ENCODE data around the gene KIF3A.

Gene KIF3A

DNA sequence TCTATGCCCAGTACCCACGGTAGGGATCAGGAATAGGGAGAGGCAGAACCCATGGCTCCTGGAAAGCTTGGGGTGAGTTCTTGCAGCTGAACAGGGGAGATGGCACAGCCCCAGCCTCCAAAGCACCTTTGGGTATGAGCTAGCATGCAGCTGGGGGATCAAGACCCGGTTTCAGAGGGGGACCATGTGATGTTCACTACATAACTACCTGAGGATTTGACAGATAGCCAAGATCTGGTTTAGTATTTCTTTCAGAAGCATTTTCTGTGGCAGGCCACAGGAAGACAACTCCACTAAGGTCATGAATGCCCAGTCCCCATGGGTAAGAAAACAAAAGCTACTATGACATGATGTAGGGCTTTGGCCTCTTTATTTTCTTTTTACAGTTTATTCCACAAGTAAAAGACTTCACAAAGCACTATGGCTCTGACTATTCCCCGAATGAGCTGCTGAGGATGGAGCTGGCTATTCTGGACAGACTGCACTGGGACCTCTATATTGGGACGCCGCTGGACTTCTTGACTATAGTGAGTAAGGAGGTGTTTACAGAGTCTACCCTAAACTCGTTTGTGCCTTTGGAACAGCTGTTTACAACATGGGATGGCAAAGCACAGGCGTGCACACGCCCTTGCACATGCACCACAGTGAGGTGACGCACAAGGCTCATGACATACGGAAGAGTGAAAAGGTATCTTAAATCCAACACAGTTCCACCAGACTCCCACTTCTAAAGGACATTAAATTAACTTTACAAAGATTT is 13.3 kb upstream of the KIF3A start:
- Histone ChIP-seq H3F3A (ENCODE audit: low read depth) (no peaks in the 10 kb centered on the region), H2AFZ (ENCODE audit: low read length) (no peak overlapping the region), H4K20me1 (ENCODE audit: insufficient read depth, low read length, poor library complexity, severe bottlenecking) (no peaks in the 10 kb centered on the region), H3K36me3 (ENCODE audit: insufficient read depth, low read length) (no peaks in the 10 kb centered on the region), H3K4me2 (ENCODE audit: low read depth, low read length, poor library complexity, severe bottlenecking) (no peak overlapping the region), H3K4me3 (ENCODE audit: low read length, poor library complexity, severe bottlenecking) (no peak overlapping the region), H3K9me2 (replicated peaks; ENCODE audit: low read depth, low read length) (no peaks in the 10 kb centered on the region), H3K9me3 (ENCODE audit: insufficient read depth, low read depth, low read length) (no peaks in the 10 kb centered on the region), H3K27me3 (ENCODE audit: insufficient read depth, low read length, poor library complexity, severe bottlenecking) (no peaks in the 10 kb centered on the region), H3K4me1 (ENCODE audit: insufficient read depth, low read length, poor library complexity, severe bottlenecking) (peaks cover 10% of the 10 kb centered on the region), H3K9ac (ENCODE audit: low read depth, low read length, poor library complexity, severe bottlenecking) (no peak overlapping the region), H3K79me2 (ENCODE audit: insufficient read depth, low read length) (no peaks in the 10 kb centered on the region)
- TF ChIP-seq, protein P1, sequence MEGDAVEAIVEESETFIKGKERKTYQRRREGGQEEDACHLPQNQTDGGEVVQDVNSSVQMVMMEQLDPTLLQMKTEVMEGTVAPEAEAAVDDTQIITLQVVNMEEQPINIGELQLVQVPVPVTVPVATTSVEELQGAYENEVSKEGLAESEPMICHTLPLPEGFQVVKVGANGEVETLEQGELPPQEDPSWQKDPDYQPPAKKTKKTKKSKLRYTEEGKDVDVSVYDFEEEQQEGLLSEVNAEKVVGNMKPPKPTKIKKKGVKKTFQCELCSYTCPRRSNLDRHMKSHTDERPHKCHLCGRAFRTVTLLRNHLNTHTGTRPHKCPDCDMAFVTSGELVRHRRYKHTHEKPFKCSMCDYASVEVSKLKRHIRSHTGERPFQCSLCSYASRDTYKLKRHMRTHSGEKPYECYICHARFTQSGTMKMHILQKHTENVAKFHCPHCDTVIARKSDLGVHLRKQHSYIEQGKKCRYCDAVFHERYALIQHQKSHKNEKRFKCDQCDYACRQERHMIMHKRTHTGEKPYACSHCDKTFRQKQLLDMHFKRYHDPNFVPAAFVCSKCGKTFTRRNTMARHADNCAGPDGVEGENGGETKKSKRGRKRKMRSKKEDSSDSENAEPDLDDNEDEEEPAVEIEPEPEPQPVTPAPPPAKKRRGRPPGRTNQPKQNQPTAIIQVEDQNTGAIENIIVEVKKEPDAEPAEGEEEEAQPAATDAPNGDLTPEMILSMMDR (conservative IDR thresholded peaks at IDR 0.05; ENCODE audit: low read length), result no peak
- no peak for TF ChIP-seq EZH2phosphoT487 (IDR thresholded peaks at IDR 0.05; ENCODE audit: borderline replicate concordance)

DNA sequence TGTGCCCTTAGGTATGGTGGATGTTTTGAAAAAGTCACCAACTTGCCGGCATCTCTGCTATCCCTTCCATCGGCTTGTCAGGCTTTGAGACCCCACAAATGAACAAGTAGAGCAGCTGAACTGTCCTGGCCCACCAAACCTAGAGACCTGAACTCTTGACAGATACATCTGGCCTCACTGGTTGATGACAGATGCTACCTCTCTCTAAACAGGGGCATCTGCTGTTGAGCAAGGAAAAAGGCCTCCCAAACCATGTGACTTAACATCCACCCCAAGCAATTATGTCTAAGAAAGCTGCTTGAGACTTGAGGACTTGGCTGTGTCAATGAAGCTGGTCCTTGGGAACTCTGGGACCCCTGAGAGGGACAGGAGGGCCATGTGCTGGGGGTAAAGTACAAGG is 12.2 kb upstream of the KIF3A start:
- H3K4me3 ChIP-seq (ENCODE audit: low read length, poor library complexity, severe bottlenecking), result no peak overlapping the region
- H3K4me1 ChIP-seq (ENCODE audit: insufficient read depth, low read length, poor library complexity, severe bottlenecking), result no peaks in the 10 kb centered on the region
- no peaks in the 10 kb centered on the region for H4K20me1 ChIP-seq (ENCODE audit: insufficient read depth, low read length, poor library complexity, severe bottlenecking)
- no peak overlapping the region for H3K9ac ChIP-seq (ENCODE audit: low read depth, low read length, poor library complexity, severe bottlenecking)
- H3K79me2 ChIP-seq (ENCODE audit: insufficient read depth, low read length), result no peaks in the 10 kb centered on the region
- no peaks in the 10 kb centered on the region for H3K27me3 ChIP-seq (ENCODE audit: insufficient read depth, low read length, poor library complexity, severe bottlenecking)
- H2AFZ ChIP-seq (ENCODE audit: low read length), result no peak overlapping the region
- TF ChIP-seq EZH2phosphoT487 (IDR thresholded peaks at IDR 0.05; ENCODE audit: borderline replicate concordance), result no peak
- TF ChIP-seq, protein P1 (conservative IDR thresholded peaks at IDR 0.05; ENCODE audit: low read length), result no peak
- no peak overlapping the region for H3K4me2 ChIP-seq (ENCODE audit: low read depth, low read length, poor library complexity, severe bottlenecking)
- H3K36me3 ChIP-seq (ENCODE audit: insufficient read depth, low read length), result no peaks in the 10 kb centered on the region
- H3F3A ChIP-seq (ENCODE audit: low read depth), result no peaks in the 10 kb centered on the region
- H3K9me2 ChIP-seq (replicated peaks; ENCODE audit: low read depth, low read length), result no peaks in the 10 kb centered on the region
- H3K9me3 ChIP-seq (ENCODE audit: insufficient read depth, low read depth, low read length), result no peaks in the 10 kb centered on the region

GRCh38 chr5:132748522-132749000 is 11.2 kb upstream of the KIF3A start:
- H3K9me2 ChIP-seq (replicated peaks; ENCODE audit: low read depth, low read length), result no peaks in the 10 kb centered on the region
- TF ChIP-seq, protein P1 (conservative IDR thresholded peaks at IDR 0.05; ENCODE audit: low read length), result no peak
- TF ChIP-seq EZH2phosphoT487 (IDR thresholded peaks at IDR 0.05; ENCODE audit: borderline replicate concordance), result no peak
- H3K79me2 ChIP-seq (ENCODE audit: insufficient read depth, low read length), result no peaks in the 10 kb centered on the region
- no peak overlapping the region for H3K4me3 ChIP-seq (ENCODE audit: low read length, poor library complexity, severe bottlenecking)
- H2AFZ ChIP-seq (ENCODE audit: low read length), result no peak overlapping the region
- H3K9me3 ChIP-seq (ENCODE audit: insufficient read depth, low read depth, low read length), result no peaks in the 10 kb centered on the region
- H3K9ac ChIP-seq (ENCODE audit: low read depth, low read length, poor library complexity, severe bottlenecking), result no peak overlapping the region
- H4K20me1 ChIP-seq (ENCODE audit: insufficient read depth, low read length, poor library complexity, severe bottlenecking), result no peaks in the 10 kb centered on the region
- no peak overlapping the region for H3K4me2 ChIP-seq (ENCODE audit: low read depth, low read length, poor library complexity, severe bottlenecking)
- no peaks in the 10 kb centered on the region for H3K36me3 ChIP-seq (ENCODE audit: insufficient read depth, low read length)
- no peaks in the 10 kb centered on the region for H3F3A ChIP-seq (ENCODE audit: low read depth)
- no peaks in the 10 kb centered on the region for H3K27me3 ChIP-seq (ENCODE audit: insufficient read depth, low read length, poor library complexity, severe bottlenecking)
- H3K4me1 ChIP-seq (ENCODE audit: insufficient read depth, low read length, poor library complexity, severe bottlenecking), result no peaks in the 10 kb centered on the region
